K562 (cell line): ENCODE measurements around the gene CUX1. TPM values are rescaled to one million over a fixed set of nuclear protein-coding genes. Genes with fewer than 3 reads are reported as not detected.

Source experiments
- CHD2 ChIP-seq: IDR thresholded peaks from 2 replicates; pipeline ENCODE4 v1.6.1; 2011; ENCODE audit warnings: low read depth, low read length
- DACH1 ChIP-seq: fragments of 450-650 bp; IDR thresholded peaks from 2 replicates; pipeline ENCODE4 v1.6.1; 2018; ENCODE audit not compliant: partially characterized antibody
- LEF1 ChIP-seq: fragments of 450-650 bp; IDR thresholded peaks from 2 replicates; pipeline ENCODE4 v1.6.1; 2016; ENCODE audit warnings: mild to moderate bottlenecking
- POLR2G ChIP-seq: fragments of 200-400 bp; formaldehyde crosslinking; IDR thresholded peaks from 2 replicates; pipeline ENCODE4 v1.6.1; 2017; ENCODE audit warnings: low read depth, mild to moderate bottlenecking, antibody characterized with exemption, low read length, moderate library complexity
- SIN3A ChIP-seq, 2 experiments: fragments of 150-350 bp in 1 of 2; IDR thresholded peaks; 2 replicates each; pipeline ENCODE4 v1.6.1; 2011 to 2016; ENCODE audit warnings: borderline replicate concordance in 2 of 2, low read depth in 2 of 2, low read length in 2 of 2, mild to moderate bottlenecking in 2 of 2, moderate library complexity in 2 of 2; ENCODE audit not compliant: control insufficient read depth in 1 of 2
- TFAM ChIP-seq: fragments of 250-450 bp; sonication (Bioruptor Pico); conservative IDR thresholded peaks from 2 replicates; pipeline ENCODE4 v1.5.0; 2021; ENCODE audit warnings: mild to moderate bottlenecking, moderate library complexity
- ZNF197 ChIP-seq: fragments of 200-800 bp; sonication (Bioruptor generic); IDR thresholded peaks from 2 replicates; pipeline ENCODE4 v1.6.1; 2016; ENCODE audit warnings: low read depth, missing genetic modification characterization, missing compliant biosample characterization
- ZNF445 ChIP-seq: fragments of 250-450 bp; sonication (Bioruptor Pico); IDR thresholded peaks from 2 replicates; pipeline ENCODE4 v1.4.0; 2020; ENCODE audit warnings: low read depth, mild to moderate bottlenecking, moderate library complexity
- ZNF699 ChIP-seq: fragments of 250-450 bp; sonication (Bioruptor Pico); IDR thresholded peaks from 2 replicates; pipeline ENCODE4 v1.8.0; 2021; ENCODE audit warnings: mild to moderate bottlenecking, moderate library complexity; ENCODE audit not compliant: insufficient replicate concordance
- polyA plus RNA-seq, 8 experiments: library from polyadenylated mRNA; depleted of rRNA in 4 of 8; stranded (reverse) in 5 of 8; unstranded in 3 of 8; fragments of >200 nt; fragmentation: Nextera tagmentation in 2 of 8; fragmentation: Illumina TruSeq in 1 of 8; extraction: Ambion mirVana in 2 of 8; extraction: Trizol in 1 of 8; gene quantifications; 2 replicates each; pipeline versions ENCODE4 v1.2.1 to v1.2.3, GENCODE V29; 2011 to 2014; ENCODE audit warnings: inconsistent platforms in 1 of 8, missing spikeins in 1 of 8
- total RNA-seq, 7 experiments: library from RNA; depleted of rRNA in 6 of 7; stranded (reverse); fragments of >200 nt in 6 of 7; fragmentation: Illumina TruSeq in 2 of 7; extraction: Trizol in 2 of 7; gene quantifications; 2 replicates each; pipeline versions ENCODE4 v1.2.1 to v1.2.3, GENCODE V29; 2011 to 2021; ENCODE audit warnings: low replicate concordance in 1 of 7
- TF ChIP-seq, protein P1 (sequence below): fragments of 250-450 bp; sonication (Bioruptor Pico); IDR thresholded peaks from 2 replicates; pipeline ENCODE4 v1.4.0; 2020; ENCODE audit warnings: mild to moderate bottlenecking
- TF ChIP-seq, protein P2 (sequence below): sonication (generic); formaldehyde crosslinking; IDR thresholded peaks from 2 replicates; pipeline ENCODE4 v1.8.1; 2023; ENCODE audit warnings: mild to moderate bottlenecking, missing genetic modification reagents, moderate library complexity
- TF ChIP-seq, protein P3 (sequence below): fragments of 250-450 bp; sonication (Bioruptor Pico); IDR thresholded peaks from 2 replicates; pipeline ENCODE4 v1.8.0; 2022; ENCODE audit warnings: moderate library complexity, mild to moderate bottlenecking, inconsistent platforms
- TF ChIP-seq, protein P4 (sequence below): IDR thresholded peaks from 2 replicates; pipeline ENCODE4 v1.6.1; 2012; ENCODE audit warnings: low read depth, low read length, improper control_type of control experiment, borderline replicate concordance
- TF ChIP-seq, protein P5 (sequence below), 2 experiments: fragments of 200-800 bp in 1 of 2; sonication (Bioruptor generic) in 1 of 2; sonication (generic) in 1 of 2; formaldehyde crosslinking in 1 of 2; IDR thresholded peaks in 1 of 2; conservative IDR thresholded peaks in 1 of 2; 2 replicates each; pipeline versions ENCODE4 v1.5.0 to v1.6.1; 2016 to 2020; ENCODE audit warnings: missing compliant biosample characterization in 1 of 2, missing genetic modification characterization in 1 of 2, missing genetic modification reagents in 1 of 2
- TF ChIP-seq, protein P6 (sequence below): fragments of 450-650 bp; IDR thresholded peaks from 2 replicates; pipeline ENCODE4 v1.6.1; 2016; ENCODE audit warnings: antibody characterized with exemption

CUX1 gene
- total and polyA plus RNA-seq, 9 of the 15 experiments (the other 6 are each of a cell fraction or from before 2014, with no cell fraction given): 3.6 to 55.3 (median 25.2) TPM

DNA sequence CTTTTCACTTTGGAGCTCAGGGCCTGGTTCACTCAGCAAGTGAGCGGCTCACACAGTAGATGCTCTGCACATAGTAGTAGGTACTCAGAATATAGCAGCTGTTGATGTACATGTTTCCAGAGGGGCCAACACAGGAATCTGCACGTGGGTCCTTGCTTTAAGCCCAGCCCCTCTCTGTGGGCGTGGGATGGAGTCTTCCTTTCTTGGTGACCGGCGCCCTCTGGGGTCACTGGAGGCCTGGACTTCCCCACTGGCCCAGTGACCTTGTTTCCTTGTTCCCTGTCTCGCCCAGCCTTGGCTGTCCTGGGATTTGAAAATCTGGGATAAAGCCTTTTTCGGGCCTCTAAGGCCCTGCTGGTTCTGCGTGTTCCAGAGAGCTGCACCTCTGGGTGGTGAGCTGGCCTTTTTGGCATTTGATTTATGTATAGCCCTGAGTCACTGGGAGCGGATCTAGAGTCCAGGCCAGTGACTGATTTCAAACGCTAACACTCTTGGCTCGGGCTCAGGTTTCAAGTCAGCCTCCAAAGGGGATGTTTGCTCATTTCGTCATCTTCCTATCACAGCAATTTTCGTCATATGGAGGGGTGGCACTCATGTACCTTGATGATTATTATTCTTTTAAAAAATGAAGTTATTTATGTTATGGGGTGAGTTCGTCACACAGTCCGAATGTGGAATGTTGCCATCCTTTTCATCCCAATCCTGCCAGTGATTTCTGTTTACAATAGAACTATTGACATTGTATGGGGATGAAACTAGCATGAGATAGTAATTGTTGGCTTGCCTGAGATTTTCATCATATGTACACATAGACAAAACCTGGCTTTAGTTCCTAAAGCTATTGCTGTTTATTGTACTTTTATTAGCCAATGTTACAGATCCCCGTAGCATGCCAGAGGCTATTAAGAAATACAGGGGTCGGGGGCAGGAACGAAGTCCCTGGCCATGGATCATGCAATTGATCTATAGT lies 65.5 kb downstream of the CUX1 start (continued):
- TF ChIP-seq, protein P1, sequence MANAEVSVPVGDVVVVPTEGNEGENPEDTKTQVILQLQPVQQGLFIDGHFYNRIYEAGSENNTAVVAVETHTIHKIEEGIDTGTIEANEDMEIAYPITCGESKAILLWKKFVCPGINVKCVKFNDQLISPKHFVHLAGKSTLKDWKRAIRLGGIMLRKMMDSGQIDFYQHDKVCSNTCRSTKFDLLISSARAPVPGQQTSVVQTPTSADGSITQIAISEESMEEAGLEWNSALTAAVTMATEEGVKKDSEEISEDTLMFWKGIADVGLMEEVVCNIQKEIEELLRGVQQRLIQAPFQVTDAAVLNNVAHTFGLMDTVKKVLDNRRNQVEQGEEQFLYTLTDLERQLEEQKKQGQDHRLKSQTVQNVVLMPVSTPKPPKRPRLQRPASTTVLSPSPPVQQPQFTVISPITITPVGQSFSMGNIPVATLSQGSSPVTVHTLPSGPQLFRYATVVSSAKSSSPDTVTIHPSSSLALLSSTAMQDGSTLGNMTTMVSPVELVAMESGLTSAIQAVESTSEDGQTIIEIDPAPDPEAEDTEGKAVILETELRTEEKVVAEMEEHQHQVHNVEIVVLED (CRISPR knock-in tag): no peak
- TF ChIP-seq DACH1 (no peak), ZNF197 (CRISPR knock-in tag) (peak; percentile 38; the same call in 1 of the 2 replicates), LEF1 (peak; percentile 95), ZNF445 (CRISPR knock-in tag) (no peak), POLR2G (peak; percentile 49), SIN3A (IDR thresholded peaks at IDR 0.05; ENCODE audit: borderline replicate concordance in 2 of 2, control insufficient read depth in 1 of 2, low read depth in 2 of 2, low read length in 2 of 2) (no peak), CHD2 (no peak), TFAM (CRISPR knock-in tag) (no peak), ZNF699 (CRISPR knock-in tag) (no peak)
- TF ChIP-seq, protein P2, sequence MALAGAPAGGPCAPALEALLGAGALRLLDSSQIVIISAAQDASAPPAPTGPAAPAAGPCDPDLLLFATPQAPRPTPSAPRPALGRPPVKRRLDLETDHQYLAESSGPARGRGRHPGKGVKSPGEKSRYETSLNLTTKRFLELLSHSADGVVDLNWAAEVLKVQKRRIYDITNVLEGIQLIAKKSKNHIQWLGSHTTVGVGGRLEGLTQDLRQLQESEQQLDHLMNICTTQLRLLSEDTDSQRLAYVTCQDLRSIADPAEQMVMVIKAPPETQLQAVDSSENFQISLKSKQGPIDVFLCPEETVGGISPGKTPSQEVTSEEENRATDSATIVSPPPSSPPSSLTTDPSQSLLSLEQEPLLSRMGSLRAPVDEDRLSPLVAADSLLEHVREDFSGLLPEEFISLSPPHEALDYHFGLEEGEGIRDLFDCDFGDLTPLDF (CRISPR knock-in tag): no peak
- TF ChIP-seq, protein P3, sequence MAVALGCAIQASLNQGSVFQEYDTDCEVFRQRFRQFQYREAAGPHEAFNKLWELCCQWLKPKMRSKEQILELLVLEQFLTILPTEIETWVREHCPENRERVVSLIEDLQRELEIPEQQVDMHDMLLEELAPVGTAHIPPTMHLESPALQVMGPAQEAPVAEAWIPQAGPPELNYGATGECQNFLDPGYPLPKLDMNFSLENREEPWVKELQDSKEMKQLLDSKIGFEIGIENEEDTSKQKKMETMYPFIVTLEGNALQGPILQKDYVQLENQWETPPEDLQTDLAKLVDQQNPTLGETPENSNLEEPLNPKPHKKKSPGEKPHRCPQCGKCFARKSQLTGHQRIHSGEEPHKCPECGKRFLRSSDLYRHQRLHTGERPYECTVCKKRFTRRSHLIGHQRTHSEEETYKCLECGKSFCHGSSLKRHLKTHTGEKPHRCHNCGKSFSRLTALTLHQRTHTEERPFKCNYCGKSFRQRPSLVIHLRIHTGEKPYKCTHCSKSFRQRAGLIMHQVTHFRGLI (CRISPR knock-in tag): no peak
- TF ChIP-seq, protein P4, sequence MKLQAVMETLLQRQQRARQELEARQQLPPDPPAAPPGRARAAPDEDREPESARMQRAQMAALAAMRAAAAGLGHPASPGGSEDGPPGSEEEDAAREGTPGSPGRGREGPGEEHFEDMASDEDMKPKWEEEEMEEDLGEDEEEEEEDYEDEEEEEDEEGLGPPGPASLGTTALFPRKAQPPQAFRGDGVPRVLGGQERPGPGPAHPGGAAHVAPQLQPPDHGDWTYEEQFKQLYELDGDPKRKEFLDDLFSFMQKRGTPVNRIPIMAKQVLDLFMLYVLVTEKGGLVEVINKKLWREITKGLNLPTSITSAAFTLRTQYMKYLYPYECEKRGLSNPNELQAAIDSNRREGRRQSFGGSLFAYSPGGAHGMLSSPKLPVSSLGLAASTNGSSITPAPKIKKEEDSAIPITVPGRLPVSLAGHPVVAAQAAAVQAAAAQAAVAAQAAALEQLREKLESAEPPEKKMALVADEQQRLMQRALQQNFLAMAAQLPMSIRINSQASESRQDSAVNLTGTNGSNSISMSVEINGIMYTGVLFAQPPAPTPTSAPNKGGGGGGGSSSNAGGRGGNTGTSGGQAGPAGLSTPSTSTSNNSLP: peak; percentile 86; the same call in 1 of the 2 replicates
- TF ChIP-seq, protein P5, sequence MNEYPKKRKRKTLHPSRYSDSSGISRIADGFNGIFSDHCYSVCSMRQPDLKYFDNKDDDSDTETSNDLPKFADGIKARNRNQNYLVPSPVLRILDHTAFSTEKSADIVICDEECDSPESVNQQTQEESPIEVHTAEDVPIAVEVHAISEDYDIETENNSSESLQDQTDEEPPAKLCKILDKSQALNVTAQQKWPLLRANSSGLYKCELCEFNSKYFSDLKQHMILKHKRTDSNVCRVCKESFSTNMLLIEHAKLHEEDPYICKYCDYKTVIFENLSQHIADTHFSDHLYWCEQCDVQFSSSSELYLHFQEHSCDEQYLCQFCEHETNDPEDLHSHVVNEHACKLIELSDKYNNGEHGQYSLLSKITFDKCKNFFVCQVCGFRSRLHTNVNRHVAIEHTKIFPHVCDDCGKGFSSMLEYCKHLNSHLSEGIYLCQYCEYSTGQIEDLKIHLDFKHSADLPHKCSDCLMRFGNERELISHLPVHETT (CRISPR knock-in tag; conservative IDR thresholded peaks at IDR 0.05 in 1 of 2, IDR thresholded peaks at IDR 0.05 in 1 of 2): 0 out of 4 replicates have a peak, but pooled peaks of 1 of the 2 experiments have one; percentile 5
- TF ChIP-seq, protein P6, sequence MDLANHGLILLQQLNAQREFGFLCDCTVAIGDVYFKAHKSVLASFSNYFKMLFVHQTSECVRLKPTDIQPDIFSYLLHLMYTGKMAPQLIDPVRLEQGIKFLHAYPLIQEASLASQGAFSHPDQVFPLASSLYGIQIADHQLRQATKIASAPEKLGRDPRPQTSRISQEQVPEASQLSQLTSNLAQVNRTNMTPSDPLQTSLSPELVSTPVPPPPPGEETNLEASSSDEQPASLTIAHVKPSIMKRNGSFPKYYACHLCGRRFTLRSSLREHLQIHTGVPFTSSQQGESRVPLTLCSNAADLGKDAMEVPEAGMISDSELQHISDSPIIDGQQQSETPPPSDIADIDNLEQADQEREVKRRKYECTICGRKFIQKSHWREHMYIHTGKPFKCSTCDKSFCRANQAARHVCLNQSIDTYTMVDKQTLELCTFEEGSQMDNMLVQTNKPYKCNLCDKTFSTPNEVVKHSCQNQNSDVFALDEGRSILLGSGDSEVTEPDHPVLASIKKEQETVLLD: no peak
